Measurements from ENCODE around the gene KIAA0586.
A peak's percentile ranks its signal among the peaks of the same experiment; 100 is the strongest.
"Not testable (repeated sequence)": the region's sequence is repeated elsewhere in the genome, so short reads cannot be mapped to it uniquely, and the experiment has no call there.

Gene KIAA0586

GRCh38 chr14:58553959-58554358, 126.4 kb downstream of the KIAA0586 start:
- no peak for DNase-seq

GRCh38 chr14:58555647-58556046, 128.1 kb downstream of the KIAA0586 start:
- no peak for DNase-seq

GRCh38 chr14:58557242-58557641, 129.7 kb downstream of the KIAA0586 start:
- DNase-seq, result no peak

- DNase-seq, result no peak
Observed at GRCh38 chr14:58560208-58560607, 132.7 kb downstream of the KIAA0586 start.

- no peak for DNase-seq
Observed at GRCh38 chr14:58562141-58562540, 134.6 kb downstream of the KIAA0586 start.

GRCh38 chr14:58563978-58564377, 136.5 kb downstream of the KIAA0586 start:
- DNase-seq, result no peak

- no peak for DNase-seq
Observed at GRCh38 chr14:58565832-58566231, 138.3 kb downstream of the KIAA0586 start.

- no peak for DNase-seq
Observed at GRCh38 chr14:58566979-58567378, 139.5 kb downstream of the KIAA0586 start.

GRCh38 chr14:58568322-58568721, 140.8 kb downstream of the KIAA0586 start:
- DNase-seq, result no peak

- DNase-seq, result no peak
Observed at GRCh38 chr14:58571256-58571655, 143.7 kb downstream of the KIAA0586 start.

- peak; percentile 15 for DNase-seq
Observed at GRCh38 chr14:58571769-58572472, 144.4 kb downstream of the KIAA0586 start.

GRCh38 chr14:58572473-58572853, 144.9 kb downstream of the KIAA0586 start:
- DNase-seq, result no peak

- DNase-seq, result no peak
Observed at GRCh38 chr14:58572863-58573262, 145.3 kb downstream of the KIAA0586 start.

- no peak for DNase-seq
Observed at GRCh38 chr14:58574623-58575022, 147.1 kb downstream of the KIAA0586 start.

GRCh38 chr14:58575956-58576355, 148.4 kb downstream of the KIAA0586 start:
- DNase-seq, result no peak

- DNase-seq, result not testable (repeated sequence)
Observed at GRCh38 chr14:58580035-58580434, 152.5 kb downstream of the KIAA0586 start.

GRCh38 chr14:58581389-58581788, 153.9 kb downstream of the KIAA0586 start:
- DNase-seq, result not testable (repeated sequence)

GRCh38 chr14:58584383-58584782, 156.9 kb downstream of the KIAA0586 start:
- no peak for DNase-seq

- no peak for DNase-seq
Observed at GRCh38 chr14:58587271-58587670, 159.8 kb downstream of the KIAA0586 start.

- DNase-seq, result not testable (repeated sequence)
Observed at GRCh38 chr14:58588321-58588720, 160.8 kb downstream of the KIAA0586 start.

- DNase-seq, result no peak
Observed at GRCh38 chr14:58593977-58594376, 166.5 kb downstream of the KIAA0586 start.

- DNase-seq, result no peak
Observed at GRCh38 chr14:58597041-58597440, 169.5 kb downstream of the KIAA0586 start.

GRCh38 chr14:58598028-58598803, 170.7 kb downstream of the KIAA0586 start:
- peak; percentile 23 for DNase-seq

- DNase-seq, result no peak
Observed at GRCh38 chr14:58598804-58599525, 171.4 kb downstream of the KIAA0586 start.
